GM19238 (cell line): ENCODE results near the gene UBA1.

ENCODE experiments used
- DNase-seq: peaks from one replicate; pipeline ENCODE4 v3.0.0; 2011; ENCODE audit warnings: low spot score; ENCODE audit not compliant: insufficient read length

The UBA1 gene

GRCh38 chrX:47228550-47229270 is 35.1 kb downstream of the UBA1 start:
- DNase-seq = no peak

DNA sequence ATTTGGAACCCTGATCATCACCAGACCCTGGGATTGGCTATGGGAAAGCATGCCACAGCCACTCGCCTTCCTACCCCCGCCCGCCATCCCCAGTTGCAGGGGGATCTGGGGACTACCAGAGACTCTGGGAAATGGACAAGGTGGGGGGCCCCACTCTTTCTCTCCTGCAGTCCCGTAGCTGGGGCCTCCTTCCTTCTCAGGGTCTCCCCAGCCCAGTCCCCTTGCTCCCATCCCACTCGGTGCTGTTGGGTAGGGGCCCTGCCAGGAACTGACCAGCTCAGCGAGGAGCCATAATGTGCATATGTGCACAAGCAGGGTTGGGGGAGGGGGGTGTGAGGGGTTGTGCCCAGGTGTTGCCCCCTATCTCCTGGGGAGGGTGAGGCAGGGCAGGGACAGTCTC is 35.8 kb downstream of the UBA1 start:
- DNase-seq = no peak

GRCh38 chrX:47230136-47230868 is 36.7 kb downstream of the UBA1 start:
- DNase-seq = no peak

GRCh38 chrX:47231167-47231566 is 37.5 kb downstream of the UBA1 start:
- no peak for DNase-seq

- no peak for DNase-seq
Observed at GRCh38 chrX:47232197-47232802, 38.7 kb downstream of the UBA1 start.

DNA sequence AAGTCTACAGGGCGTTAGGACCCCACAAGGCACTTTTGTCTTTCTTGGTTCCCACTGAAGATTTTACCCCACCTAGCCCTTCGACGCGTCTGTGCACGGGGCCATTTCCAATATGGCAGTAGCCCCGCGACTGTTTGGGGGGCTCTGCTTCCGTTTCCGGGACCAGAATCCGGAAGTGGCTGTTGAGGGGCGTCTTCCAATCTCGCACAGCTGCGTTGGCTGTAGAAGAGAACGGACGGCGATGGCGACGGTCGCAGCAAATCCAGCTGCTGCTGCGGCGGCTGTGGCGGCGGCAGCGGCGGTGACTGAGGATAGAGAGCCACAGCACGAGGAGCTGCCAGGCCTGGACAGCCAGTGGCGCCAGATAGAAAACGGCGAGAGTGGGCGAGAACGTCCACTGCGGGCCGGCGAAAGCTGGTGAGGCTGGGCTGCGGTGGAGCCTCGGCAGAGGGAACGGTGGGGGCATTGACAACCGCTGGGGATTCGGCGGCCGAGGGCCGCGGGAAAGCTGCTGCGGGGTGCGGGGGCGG is 39.2 kb downstream of the UBA1 start, which contains the start of gene USP11:
Gene USP11, plus strand, starts transcription at position 207 of the 530 bp plus-strand sequence. Its CDS starts 35 bp downstream, at position 242.
- DNase-seq = peak; percentile 40

GRCh38 chrX:47233333-47234113 is 39.9 kb downstream of the UBA1 start:
- DNase-seq = peak; percentile 79

GRCh38 chrX:47234583-47234982 is 41.0 kb downstream of the UBA1 start:
- no peak for DNase-seq

- no peak for DNase-seq
Observed at GRCh38 chrX:47235691-47236103, 42.1 kb downstream of the UBA1 start.

DNA sequence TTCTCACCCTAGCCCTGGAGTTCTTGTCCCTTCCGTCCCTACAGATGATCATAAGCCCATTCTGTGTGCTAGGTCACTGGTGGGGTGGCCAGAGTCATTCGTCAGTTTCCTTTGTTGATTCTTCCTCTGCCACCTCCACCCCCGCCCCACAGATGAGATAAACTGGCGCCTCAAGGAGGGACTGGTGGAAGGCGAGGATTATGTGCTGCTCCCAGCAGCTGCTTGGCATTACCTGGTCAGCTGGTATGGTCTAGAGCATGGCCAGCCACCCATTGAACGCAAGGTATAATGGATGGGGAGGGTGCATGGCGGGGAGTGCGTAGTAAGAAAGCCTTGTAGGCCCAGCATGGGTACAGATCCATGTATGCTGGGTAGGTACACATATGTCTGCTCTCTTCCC is 45.6 kb downstream of the UBA1 start:
- no peak for DNase-seq

DNA sequence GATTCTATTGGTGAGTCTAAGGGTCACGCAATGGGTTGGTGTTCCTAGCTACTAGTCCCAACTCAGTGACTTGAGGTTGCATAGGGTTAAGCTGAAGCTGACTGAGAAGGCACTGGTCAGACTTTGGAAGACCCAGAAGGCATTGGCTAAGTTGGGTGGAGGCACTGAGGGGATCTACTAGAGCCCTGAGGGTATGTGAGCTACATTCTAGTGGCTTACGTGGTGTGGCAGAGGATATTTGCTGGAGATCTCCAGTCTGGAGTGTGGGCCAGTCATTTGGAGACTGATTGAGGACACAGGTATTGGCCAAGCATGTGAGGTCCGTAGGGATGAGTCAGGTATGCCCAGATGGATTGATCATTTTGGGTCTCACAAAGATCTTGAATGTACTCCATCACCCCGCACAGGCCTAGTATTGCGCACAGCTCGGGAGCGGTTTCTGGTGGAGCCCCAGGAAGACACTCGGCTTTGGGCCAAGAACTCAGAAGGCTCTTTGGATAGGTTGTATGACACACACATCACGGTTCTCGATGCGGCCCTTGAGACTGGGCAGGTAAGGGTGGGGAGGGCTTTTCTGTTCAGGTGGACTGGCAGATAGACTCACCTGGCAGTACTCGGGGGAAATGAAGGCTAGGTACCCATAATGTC is 46.4 kb downstream of the UBA1 start:
- DNase-seq = no peak

- no peak for DNase-seq
Observed at GRCh38 chrX:47240619-47241018, 47.0 kb downstream of the UBA1 start.

DNA sequence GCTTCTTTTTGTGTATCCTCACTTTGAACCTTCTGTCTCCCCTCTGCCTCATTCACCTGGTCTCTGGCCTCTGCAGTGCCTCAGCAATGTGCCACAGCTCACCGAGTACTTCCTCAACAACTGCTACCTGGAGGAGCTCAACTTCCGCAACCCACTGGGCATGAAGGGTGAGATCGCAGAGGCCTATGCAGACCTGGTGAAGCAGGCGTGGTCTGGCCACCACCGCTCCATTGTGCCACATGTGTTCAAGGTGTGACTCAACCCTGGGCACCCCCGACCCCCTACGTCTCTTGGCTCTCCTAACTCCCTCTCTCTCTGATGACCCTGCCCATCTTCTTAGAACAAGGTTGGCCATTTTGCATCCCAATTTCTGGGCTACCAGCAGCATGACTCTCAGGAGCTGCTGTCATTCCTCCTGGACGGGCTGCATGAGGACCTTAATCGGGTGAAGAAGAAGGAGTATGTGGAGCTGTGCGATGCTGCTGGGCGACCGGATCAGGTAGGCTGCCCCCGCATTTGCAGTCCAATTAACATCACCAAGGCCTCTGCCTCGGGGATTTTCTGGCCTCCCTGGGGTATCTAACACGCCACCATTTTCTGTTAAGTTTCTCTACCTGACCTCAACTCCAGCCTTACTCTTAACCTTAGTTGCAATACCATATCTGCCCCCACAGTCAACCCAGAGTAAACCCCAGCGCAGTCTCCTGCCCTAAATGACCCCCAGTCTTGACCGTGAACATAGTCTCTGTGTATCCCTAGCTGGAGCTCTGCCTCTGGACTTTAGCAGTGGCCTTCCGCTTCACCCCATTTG is 47.8 kb downstream of the UBA1 start:
- DNase-seq = no peak

- no peak for DNase-seq
Observed at GRCh38 chrX:47242321-47242720, 48.7 kb downstream of the UBA1 start.

DNA sequence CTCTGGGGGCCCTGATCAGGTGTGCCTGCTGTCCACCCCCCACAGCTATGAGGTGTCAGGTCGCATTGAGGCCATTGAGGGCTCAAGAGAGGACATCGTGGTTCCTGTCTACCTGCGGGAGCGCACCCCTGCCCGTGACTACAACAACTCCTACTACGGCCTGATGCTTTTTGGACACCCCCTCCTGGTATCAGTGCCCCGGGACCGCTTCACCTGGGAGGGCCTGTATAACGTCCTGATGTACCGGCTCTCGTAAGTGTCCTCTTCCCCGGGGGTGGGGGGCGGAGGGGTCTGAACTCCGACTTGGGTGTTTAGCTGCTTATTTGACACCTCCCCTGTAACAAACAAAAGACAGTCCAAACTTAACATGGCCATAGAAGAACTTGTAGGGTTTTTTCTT is 49.7 kb downstream of the UBA1 start:
- no peak for DNase-seq

DNA sequence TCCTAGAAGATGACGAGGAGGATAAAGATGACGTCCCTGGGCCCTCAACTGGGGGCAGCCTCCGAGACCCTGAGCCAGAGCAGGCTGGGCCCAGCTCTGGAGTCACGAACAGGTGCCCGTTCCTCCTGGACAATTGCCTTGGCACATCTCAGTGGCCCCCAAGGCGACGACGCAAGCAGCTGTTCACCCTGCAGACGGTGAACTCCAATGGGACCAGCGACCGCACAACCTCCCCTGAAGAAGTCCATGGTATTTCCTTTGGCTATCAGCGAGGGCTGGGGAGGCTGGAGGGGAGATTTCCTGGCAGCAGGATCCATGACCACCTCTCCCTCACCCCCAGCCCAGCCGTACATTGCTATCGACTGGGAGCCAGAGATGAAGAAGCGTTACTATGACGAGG is 51.0 kb downstream of the UBA1 start:
- DNase-seq = no peak

DNA sequence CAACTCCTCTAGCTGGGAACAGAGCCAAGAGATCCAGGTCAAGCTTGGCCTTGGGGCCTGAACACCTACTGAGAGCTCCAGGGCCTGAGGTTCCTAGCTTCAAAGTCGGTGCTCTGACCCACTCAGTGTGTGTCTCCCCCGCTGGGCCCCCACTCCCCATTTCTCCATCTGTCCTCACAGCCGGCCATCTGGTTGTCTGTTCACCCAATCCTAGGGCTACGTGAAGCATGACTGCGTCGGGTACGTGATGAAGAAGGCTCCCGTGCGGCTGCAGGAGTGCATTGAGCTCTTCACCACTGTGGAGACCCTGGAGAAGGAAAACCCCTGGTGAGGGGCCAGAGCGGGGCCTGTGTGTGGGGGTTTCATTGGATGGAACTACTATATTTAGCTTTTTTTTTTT is 51.5 kb downstream of the UBA1 start:
- no peak for DNase-seq

- no peak for DNase-seq
Observed at GRCh38 chrX:47247206-47247998, 53.8 kb downstream of the UBA1 start.

- no peak for DNase-seq
Observed at GRCh38 chrX:47247999-47248320, 54.3 kb downstream of the UBA1 start.
